DOHH2 (cell line): Measurements from ENCODE around the gene CAMKMT.

Experiments
- H3F3A ChIP-seq: fragments of 200-600 bp; sonication (generic), shearing (Covaris generic); 2 replicates; pipeline ENCODE4 v1.6.0; 2016; ENCODE audit warnings: antibody characterized with exemption, mild to moderate bottlenecking; ENCODE audit not compliant: control insufficient read depth, insufficient read depth
- H3K27ac ChIP-seq: fragments of 200-600 bp; sonication (generic); 2 replicates; pipeline ENCODE4 v1.5.1; 2014; ENCODE audit warnings: low read depth, mild to moderate bottlenecking, low read length, moderate library complexity
- H3K27me3 ChIP-seq: fragments of 200-600 bp; sonication (generic); 2 replicates; pipeline ENCODE4 v1.6.1; 2014; ENCODE audit warnings: mild to moderate bottlenecking, low read length, mixed read lengths; ENCODE audit not compliant: control insufficient read depth
- H3K36me3 ChIP-seq: fragments of 200-600 bp; sonication (generic); 2 replicates; pipeline ENCODE4 v1.6.1; 2014; ENCODE audit warnings: mild to moderate bottlenecking, low read length, moderate library complexity, mixed read lengths; ENCODE audit not compliant: control insufficient read depth
- H3K4me1 ChIP-seq: fragments of 200-600 bp; sonication (generic); 2 replicates; pipeline ENCODE4 v1.6.1; 2014; ENCODE audit warnings: mild to moderate bottlenecking, low read length, mixed read lengths; ENCODE audit not compliant: control insufficient read depth
- H3K4me2 ChIP-seq: fragments of 200-600 bp; sonication (generic); 2 replicates; pipeline ENCODE4 v1.6.0; 2014; ENCODE audit warnings: mild to moderate bottlenecking, low read length, moderate library complexity
- H3K4me3 ChIP-seq: fragments of 200-600 bp; sonication (generic); 2 replicates; pipeline ENCODE4 v1.5.1; 2014; ENCODE audit warnings: mild to moderate bottlenecking, low read length, mixed read lengths
- H3K79me2 ChIP-seq: fragments of 200-600 bp; sonication (generic); 2 replicates; pipeline ENCODE4 v1.6.1; 2014; ENCODE audit warnings: mild to moderate bottlenecking, low read length, mixed read lengths; ENCODE audit not compliant: control insufficient read depth
- H3K9me2 ChIP-seq: fragments of 200-600 bp; sonication (generic); replicated peaks from 2 replicates; pipeline ENCODE4 v1.6.1; 2014; ENCODE audit warnings: mild to moderate bottlenecking, low read length, mixed read lengths; ENCODE audit not compliant: control insufficient read depth
- H3K9me3 ChIP-seq: fragments of 200-600 bp; sonication (generic); 2 replicates; pipeline ENCODE4 v1.6.1; 2014; ENCODE audit warnings: antibody characterized with exemption, low read length, mixed read lengths; ENCODE audit not compliant: control insufficient read depth, insufficient read depth
- H4K20me1 ChIP-seq: fragments of 200-600 bp; sonication (generic); 2 replicates; pipeline ENCODE4 v1.6.0; 2014; ENCODE audit warnings: low read depth, mild to moderate bottlenecking, antibody characterized with exemption, low read length, moderate library complexity; ENCODE audit not compliant: control insufficient read depth, insufficient read depth
- CTCF ChIP-seq: fragments of 200-600 bp; sonication (generic); IDR thresholded peaks from one replicate; pipeline ENCODE4 v1.5.1; 2014; ENCODE audit warnings: antibody characterized with exemption, mild to moderate bottlenecking, low read depth, low read length; ENCODE audit not compliant: poor library complexity, severe bottlenecking
- EZH2phosphoT487 ChIP-seq: fragments of 200-600 bp; sonication (generic); IDR thresholded peaks from 2 replicates; pipeline ENCODE4 v1.6.1; 2017; ENCODE audit warnings: borderline replicate concordance, mild to moderate bottlenecking, antibody characterized with exemption, low read length, moderate library complexity, mixed read lengths

CAMKMT gene

GRCh38 chr2:44736270-44736942, 374.7 kb downstream of the CAMKMT start:
- H4K20me1 ChIP-seq, result no peaks in the 10 kb centered on the region
- H3K4me1 ChIP-seq, result no peaks in the 10 kb centered on the region
- TF ChIP-seq EZH2phosphoT487 (no peak), CTCF (no peak)
- no peaks in the 10 kb centered on the region for H3F3A ChIP-seq
- H3K4me3 ChIP-seq, result no peak overlapping the region
- H3K27me3 ChIP-seq, result no peaks in the 10 kb centered on the region
- no peaks in the 10 kb centered on the region for H3K36me3 ChIP-seq
- no peak overlapping the region for H3K27ac ChIP-seq
- H3K9me2 ChIP-seq, result no peaks in the 10 kb centered on the region
- H3K79me2 ChIP-seq, result no peaks in the 10 kb centered on the region
- H3K9me3 ChIP-seq, result peaks cover 10% of the 10 kb centered on the region
- no peak overlapping the region for H3K4me2 ChIP-seq

- peaks cover 10% of the 10 kb centered on the region for H3K9me3 ChIP-seq
Observed at GRCh38 chr2:44740678-44741077, 378.9 kb downstream of the CAMKMT start.

GRCh38 chr2:44741507-44741906, 379.8 kb downstream of the CAMKMT start:
- H3K9me3 ChIP-seq, result peaks cover 7% of the 10 kb centered on the region; the same call in 1 of the 2 replicates
- no peak overlapping the region for H3K27ac ChIP-seq
- no peak overlapping the region for H3K4me2 ChIP-seq
- H3K4me3 ChIP-seq, result no peak overlapping the region
- H3K36me3 ChIP-seq, result no peaks in the 10 kb centered on the region
- no peaks in the 10 kb centered on the region for H3K4me1 ChIP-seq
- no peaks in the 10 kb centered on the region for H3K79me2 ChIP-seq
- no peaks in the 10 kb centered on the region for H3F3A ChIP-seq
- H3K9me2 ChIP-seq, result no peaks in the 10 kb centered on the region
- no peaks in the 10 kb centered on the region for H4K20me1 ChIP-seq
- TF ChIP-seq EZH2phosphoT487, result no peak
- no peak for TF ChIP-seq CTCF
- no peaks in the 10 kb centered on the region for H3K27me3 ChIP-seq

More at GRCh38 chr2:44740678-44741077, 378.9 kb downstream of the CAMKMT start:
- H3F3A ChIP-seq, result no peaks in the 10 kb centered on the region
- H3K4me2 ChIP-seq, result no peak overlapping the region
- no peaks in the 10 kb centered on the region for H4K20me1 ChIP-seq
- TF ChIP-seq EZH2phosphoT487 (no peak), CTCF (no peak)
- no peaks in the 10 kb centered on the region for H3K36me3 ChIP-seq
- H3K27ac ChIP-seq, result no peak overlapping the region
- H3K4me3 ChIP-seq, result no peak overlapping the region
- H3K4me1 ChIP-seq, result no peaks in the 10 kb centered on the region
- H3K27me3 ChIP-seq, result no peaks in the 10 kb centered on the region
- no peaks in the 10 kb centered on the region for H3K79me2 ChIP-seq
- H3K9me2 ChIP-seq, result no peaks in the 10 kb centered on the region
